ENCODE data around the gene TCEA3. TPM values are rescaled to one million over a fixed set of nuclear protein-coding genes. Genes with fewer than 3 reads are reported as not detected.

Gene TCEA3
- total and polyA plus RNA-seq, 12 donors, result 25.1 to 93.0 (median 67.2) TPM

- intact Hi-C loops (cut with DNase I), result no loop called here
- DNase-seq (no peak), ATAC-seq (no peak)
- Histone ChIP-seq H3K27me3 (no peaks in the 10 kb centered on the region), H3K9me3 (no peaks in the 10 kb centered on the region), H3K36me3 (peaks cover 0 to 91% (median 14%) of the 10 kb centered on the region in 9 donors), H3K4me1 (peaks cover 0 to 25% (median 7%) of the 10 kb centered on the region in 9 donors), H3K4me3 (no peak overlapping the region), H3K27ac (no peak overlapping the region)
- 63% methylated on average over 1 of the region's 1 CpG for WGBS, 2 donors
- TF ChIP-seq CTCF (IDR thresholded peaks at IDR 0.05), result no peak
Observed at GRCh38 chr1:23451441-23451840, 26.9 kb upstream of the TCEA3 start.

- Histone ChIP-seq H3K9me3 (no peaks in the 10 kb centered on the region), H3K36me3 (peaks cover 0 to 90% (median 14%) of the 10 kb centered on the region in 9 donors), H3K4me3 (no peak overlapping the region), H3K27me3 (no peaks in the 10 kb centered on the region), H3K27ac (no peak overlapping the region), H3K4me1 (peaks cover 0 to 25% (median 7%) of the 10 kb centered on the region in 9 donors)
- intact Hi-C loops (cut with DNase I), result no loop called here
- WGBS, 2 donors, result 91 to 93% methylated on average over 4 of the region's 4 CpGs
- ATAC-seq (no peak), DNase-seq (no peak)
- TF ChIP-seq CTCF (IDR thresholded peaks at IDR 0.05), result no peak
Observed at GRCh38 chr1:23450894-23451293, 26.3 kb upstream of the TCEA3 start.

- TF ChIP-seq CTCF (IDR thresholded peaks at IDR 0.05), result no peak
- Histone ChIP-seq H3K36me3 (peaks cover 0 to 90% (median 7%) of the 10 kb centered on the region in 9 donors), H3K27ac (peak overlapping the region in 3 of 10 donors; percentile 11 to 22 (median 17)), H3K4me3 (no peak overlapping the region), H3K4me1 (peaks cover 0 to 28% (median 7%) of the 10 kb centered on the region in 9 donors), H3K9me3 (no peaks in the 10 kb centered on the region), H3K27me3 (no peaks in the 10 kb centered on the region)
- ATAC-seq, result peak in 5 of 8 donors; percentile 43 to 74 (median 60)
- WGBS, 2 donors, result 43 to 55% methylated on average over 4 of the region's 4 CpGs
- intact Hi-C loops (cut with DNase I), result no loop called here
- DNase-seq, result peak; percentile 40 to 71
Observed at GRCh38 chr1:23449958-23450357, 25.4 kb upstream of the TCEA3 start.

GRCh38 chr1:23449306-23449705 lies 24.8 kb upstream of the TCEA3 start:
- H3K9me3 ChIP-seq, result no peaks in the 10 kb centered on the region
- ATAC-seq (no peak), DNase-seq (no peak)
- no peak overlapping the region for H3K4me3 ChIP-seq
- intact Hi-C loops (cut with DNase I), result no loop called here
- H3K36me3 ChIP-seq, result peaks cover 0 to 87% (median 4%) of the 10 kb centered on the region in 9 donors
- H3K4me1 ChIP-seq, result peaks cover 0 to 30% (median 9%) of the 10 kb centered on the region in 9 donors
- no peak for TF ChIP-seq CTCF (IDR thresholded peaks at IDR 0.05)
- 85 to 88% methylated on average over 6 of the region's 6 CpGs for WGBS, 2 donors
- H3K27me3 ChIP-seq, result no peaks in the 10 kb centered on the region
- peak overlapping the region in 2 of 10 donors; percentile 11 to 22 for H3K27ac ChIP-seq
